ENCODE data around the gene KCNK10. TPM values are rescaled to one million over a fixed set of nuclear protein-coding genes. Genes with fewer than 3 reads are reported as not detected.

Gene KCNK10
- total RNA-seq, 1 donor from 2014 or later, result 0.24 TPM

GRCh38 chr14:88258021-88258420, 65.0 kb downstream of the KCNK10 start:
- H3K36me3 Mint-ChIP-seq (ENCODE audit: insufficient read depth), result no peaks in the 10 kb centered on the region
- no peaks in the 10 kb centered on the region for H3K9me3 Mint-ChIP-seq (ENCODE audit: low read depth)
- no peaks in the 10 kb centered on the region for H3K4me1 Mint-ChIP-seq (ENCODE audit: low read depth)
- H3K4me3 Mint-ChIP-seq (ENCODE audit: low read depth), result no peak overlapping the region
- no peak for TF ChIP-seq CTCF (IDR thresholded peaks at IDR 0.05; ENCODE audit: unreplicated experiment)
- H3K27ac Mint-ChIP-seq, result no peak overlapping the region
- peaks cover 11% of the 10 kb centered on the region for H3K27me3 Mint-ChIP-seq
- DNase-seq (ENCODE audit: low spot score, unreplicated experiment), result no peak

DNA sequence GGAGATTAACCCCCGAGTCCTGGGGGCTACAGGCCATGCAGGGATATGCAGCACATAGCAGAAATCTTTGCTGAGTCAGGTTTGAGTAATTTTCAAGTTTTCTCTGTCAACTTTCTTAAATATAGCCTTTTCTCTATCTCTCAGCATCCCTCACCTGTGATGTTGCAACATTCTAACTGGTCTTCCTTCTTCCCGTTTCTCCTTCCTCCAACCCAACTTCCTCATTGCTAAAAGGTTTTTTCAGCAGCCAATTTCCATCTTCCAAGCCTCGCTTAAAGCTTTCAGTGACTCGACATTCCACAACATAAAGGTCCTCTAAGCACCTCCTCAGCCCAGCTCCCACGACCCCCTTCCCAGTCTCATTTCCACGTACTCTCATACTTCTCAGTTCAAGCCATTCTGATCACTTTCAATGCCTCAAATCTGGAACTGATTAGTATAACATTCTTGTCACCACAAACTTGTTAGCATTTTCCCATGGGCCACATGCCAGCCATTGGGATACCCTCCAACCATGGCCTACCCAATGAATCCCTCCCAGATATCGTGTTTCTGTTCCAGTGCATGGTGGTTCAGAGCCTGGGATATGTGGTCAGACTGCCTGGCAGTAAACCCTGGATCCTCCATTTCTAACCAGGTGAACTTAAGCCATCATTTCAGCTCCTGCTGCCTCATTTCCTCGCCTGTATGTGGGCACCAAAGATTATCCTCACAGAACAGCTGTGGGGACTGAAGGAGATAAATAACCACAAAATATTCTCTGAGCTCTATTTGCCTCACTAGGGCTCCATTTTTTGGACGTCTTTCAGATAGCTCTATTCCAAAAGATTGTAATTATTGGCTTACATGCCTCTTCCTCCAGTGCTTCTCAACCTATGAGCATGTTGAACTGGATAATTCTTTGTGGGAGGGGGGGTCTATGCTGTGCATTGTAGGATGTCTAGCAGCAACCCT, 65.8 kb downstream of the KCNK10 start:
- Mint-ChIP-seq H3K27me3 (peaks cover 10% of the 10 kb centered on the region), H3K4me1 (ENCODE audit: low read depth) (no peaks in the 10 kb centered on the region), H3K4me3 (ENCODE audit: low read depth) (no peak overlapping the region), H3K27ac (no peak overlapping the region), H3K36me3 (ENCODE audit: insufficient read depth) (no peaks in the 10 kb centered on the region), H3K9me3 (ENCODE audit: low read depth) (no peaks in the 10 kb centered on the region)
- TF ChIP-seq CTCF (IDR thresholded peaks at IDR 0.05; ENCODE audit: unreplicated experiment), result no peak
- DNase-seq (ENCODE audit: low spot score, unreplicated experiment), result no peak

DNA sequence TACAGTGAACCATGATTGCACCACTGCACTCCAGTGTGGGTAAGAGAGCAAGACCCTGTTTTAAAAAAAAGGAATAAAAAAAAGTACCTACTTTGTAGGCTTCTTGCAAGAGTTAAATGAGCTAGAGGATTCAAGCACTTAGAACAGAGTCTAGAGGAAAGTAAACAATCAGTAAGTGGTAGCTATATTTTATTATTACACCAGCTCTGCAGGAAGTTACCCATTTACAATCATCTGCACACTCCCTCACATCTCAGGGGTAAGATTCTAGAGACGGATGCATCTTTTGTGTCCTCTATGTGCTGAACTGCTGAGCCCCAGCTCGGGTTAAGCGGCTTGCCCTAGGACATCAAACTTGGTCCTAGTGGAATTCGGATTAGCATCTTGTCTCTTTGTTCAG, 67.3 kb downstream of the KCNK10 start:
- no peaks in the 10 kb centered on the region for H3K4me1 Mint-ChIP-seq (ENCODE audit: low read depth)
- no peaks in the 10 kb centered on the region for H3K36me3 Mint-ChIP-seq (ENCODE audit: insufficient read depth)
- no peak overlapping the region for H3K4me3 Mint-ChIP-seq (ENCODE audit: low read depth)
- peaks cover 8% of the 10 kb centered on the region for H3K27me3 Mint-ChIP-seq
- no peaks in the 10 kb centered on the region for H3K9me3 Mint-ChIP-seq (ENCODE audit: low read depth)
- TF ChIP-seq CTCF (IDR thresholded peaks at IDR 0.05; ENCODE audit: unreplicated experiment), result no peak
- H3K27ac Mint-ChIP-seq, result no peak overlapping the region
- no peak for DNase-seq (ENCODE audit: low spot score, unreplicated experiment)

GRCh38 chr14:88255196-88255595, 67.9 kb downstream of the KCNK10 start:
- TF ChIP-seq CTCF (IDR thresholded peaks at IDR 0.05; ENCODE audit: unreplicated experiment), result no peak
- no peaks in the 10 kb centered on the region for H3K9me3 Mint-ChIP-seq (ENCODE audit: low read depth)
- peaks cover 7% of the 10 kb centered on the region for H3K27me3 Mint-ChIP-seq
- H3K36me3 Mint-ChIP-seq (ENCODE audit: insufficient read depth), result no peaks in the 10 kb centered on the region
- DNase-seq (ENCODE audit: low spot score, unreplicated experiment), result no peak
- no peaks in the 10 kb centered on the region for H3K4me1 Mint-ChIP-seq (ENCODE audit: low read depth)
- H3K27ac Mint-ChIP-seq, result no peak overlapping the region
- H3K4me3 Mint-ChIP-seq (ENCODE audit: low read depth), result no peak overlapping the region

- H3K27ac Mint-ChIP-seq, result no peak overlapping the region
- no peak for TF ChIP-seq CTCF (IDR thresholded peaks at IDR 0.05; ENCODE audit: unreplicated experiment)
- H3K4me1 Mint-ChIP-seq (ENCODE audit: low read depth), result no peaks in the 10 kb centered on the region
- H3K4me3 Mint-ChIP-seq (ENCODE audit: low read depth), result no peak overlapping the region
- H3K36me3 Mint-ChIP-seq (ENCODE audit: insufficient read depth), result no peaks in the 10 kb centered on the region
- no peaks in the 10 kb centered on the region for H3K9me3 Mint-ChIP-seq (ENCODE audit: low read depth)
- H3K27me3 Mint-ChIP-seq, result peaks cover 3% of the 10 kb centered on the region
- no peak for DNase-seq (ENCODE audit: low spot score, unreplicated experiment)
Measured at GRCh38 chr14:88252498-88252897, 70.6 kb downstream of the KCNK10 start.

Measured in progenitor cell of endocrine pancreas (in vitro differentiated cells).